ACC112 (cell line): Measurements from ENCODE around the gene LMOD3.

Experiments used
- H2AFZ ChIP-seq: fragments of 200-600 bp; sonication (generic); one replicate; pipeline ENCODE4 v1.6.0; 2017; ENCODE audit warnings: antibody characterized with exemption, low read length; ENCODE audit not compliant: unreplicated experiment
- H3K27ac ChIP-seq: fragments of 200-600 bp; sonication (generic); 2 replicates; pipeline ENCODE4 v1.5.1; 2014; ENCODE audit warnings: low read depth, mild to moderate bottlenecking, antibody characterized with exemption, low read length, moderate library complexity
- H3K27me3 ChIP-seq: fragments of 200-600 bp; sonication (generic); 2 replicates; pipeline ENCODE4 v1.6.1; 2014; ENCODE audit warnings: mild to moderate bottlenecking, antibody characterized with exemption, low read length, moderate library complexity, mixed read lengths; ENCODE audit not compliant: insufficient read depth
- H3K36me3 ChIP-seq: fragments of 200-600 bp; sonication (generic); 2 replicates; pipeline ENCODE4 v1.6.1; 2016; ENCODE audit warnings: mild to moderate bottlenecking, antibody characterized with exemption, low read length, moderate library complexity, mixed read lengths; ENCODE audit not compliant: insufficient read depth
- H3K4me1 ChIP-seq: fragments of 200-600 bp; sonication (generic); one replicate; pipeline ENCODE4 v1.6.1; 2016; ENCODE audit warnings: low read length, mixed read lengths; ENCODE audit not compliant: insufficient read depth, unreplicated experiment, control insufficient read depth
- H3K4me3 ChIP-seq: fragments of 200-600 bp; sonication (generic); 2 replicates; pipeline ENCODE4 v1.5.1; 2014; ENCODE audit warnings: mild to moderate bottlenecking, low read depth, low read length
- H3K79me2 ChIP-seq: fragments of 200-600 bp; sonication (generic); one replicate; pipeline ENCODE4 v1.6.0; 2016; ENCODE audit warnings: low read length; ENCODE audit not compliant: control insufficient read depth, unreplicated experiment, insufficient read depth

The LMOD3 gene

GRCh38 chr3:69082805-69083204, 39.6 kb downstream of the LMOD3 start:
- Histone ChIP-seq H3K27me3 (no peaks in the 10 kb centered on the region), H3K79me2 (peaks cover 45% of the 10 kb centered on the region), H3K27ac (peak overlapping the region; percentile 94), H2AFZ (no peak overlapping the region), H3K4me1 (peaks cover 51% of the 10 kb centered on the region), H3K36me3 (no peaks in the 10 kb centered on the region), H3K4me3 (peak overlapping the region; percentile 95)

DNA sequence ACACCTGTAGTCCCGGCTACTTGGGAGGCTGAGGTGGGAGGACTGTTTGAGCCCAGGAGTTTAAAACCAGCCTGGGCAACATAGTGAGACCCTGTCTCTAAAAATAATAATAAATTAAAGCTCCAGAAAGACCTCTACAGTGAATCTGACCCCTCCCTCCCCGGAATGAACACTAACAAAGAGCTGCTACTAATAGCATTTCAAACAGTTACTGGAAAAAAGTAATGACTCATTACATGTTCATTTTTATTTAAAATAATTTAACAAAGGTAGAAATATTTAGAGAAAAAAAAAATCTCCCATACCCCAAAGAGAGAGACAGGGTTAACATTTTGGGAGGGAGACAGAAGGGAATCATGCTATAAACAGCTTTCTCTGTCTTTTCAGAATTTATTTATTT, 40.0 kb downstream of the LMOD3 start:
- peaks cover 50% of the 10 kb centered on the region for H3K4me1 ChIP-seq
- H3K4me3 ChIP-seq: peak overlapping the region; percentile 95; the same call in 1 of the 2 replicates
- H2AFZ ChIP-seq: no peak overlapping the region
- peak overlapping the region; percentile 94 for H3K27ac ChIP-seq
- no peaks in the 10 kb centered on the region for H3K36me3 ChIP-seq
- H3K79me2 ChIP-seq: peaks cover 45% of the 10 kb centered on the region
- no peaks in the 10 kb centered on the region for H3K27me3 ChIP-seq

- Histone ChIP-seq H3K27ac (peak overlapping the region; percentile 94), H3K36me3 (no peaks in the 10 kb centered on the region), H3K4me3 (no peak overlapping the region), H3K4me1 (peaks cover 45% of the 10 kb centered on the region), H3K27me3 (no peaks in the 10 kb centered on the region), H3K79me2 (peaks cover 45% of the 10 kb centered on the region), H2AFZ (no peak overlapping the region)
Observed at GRCh38 chr3:69081583-69082262, 40.7 kb downstream of the LMOD3 start.

GRCh38 chr3:69080233-69080920, 42.0 kb downstream of the LMOD3 start, which contains the start of gene UBA3:
Gene UBA3, minus strand, starts transcription at chr3:69080365. Its CDS starts 12 bp downstream, at chr3:69080353.
- Histone ChIP-seq H3K27ac (no peak within 1 kb of the TSS; the same call in none of the 2 replicates), H3K79me2 (peaks cover 39% of the 10 kb centered on the region), H3K36me3 (no peaks in the 10 kb centered on the region), H3K4me1 (peaks cover 45% of the 10 kb centered on the region), H3K27me3 (no peaks in the 10 kb centered on the region), H3K4me3 (peak within 1 kb of the TSS; percentile 95), H2AFZ (peak within 1 kb of the TSS; percentile 52)

DNA sequence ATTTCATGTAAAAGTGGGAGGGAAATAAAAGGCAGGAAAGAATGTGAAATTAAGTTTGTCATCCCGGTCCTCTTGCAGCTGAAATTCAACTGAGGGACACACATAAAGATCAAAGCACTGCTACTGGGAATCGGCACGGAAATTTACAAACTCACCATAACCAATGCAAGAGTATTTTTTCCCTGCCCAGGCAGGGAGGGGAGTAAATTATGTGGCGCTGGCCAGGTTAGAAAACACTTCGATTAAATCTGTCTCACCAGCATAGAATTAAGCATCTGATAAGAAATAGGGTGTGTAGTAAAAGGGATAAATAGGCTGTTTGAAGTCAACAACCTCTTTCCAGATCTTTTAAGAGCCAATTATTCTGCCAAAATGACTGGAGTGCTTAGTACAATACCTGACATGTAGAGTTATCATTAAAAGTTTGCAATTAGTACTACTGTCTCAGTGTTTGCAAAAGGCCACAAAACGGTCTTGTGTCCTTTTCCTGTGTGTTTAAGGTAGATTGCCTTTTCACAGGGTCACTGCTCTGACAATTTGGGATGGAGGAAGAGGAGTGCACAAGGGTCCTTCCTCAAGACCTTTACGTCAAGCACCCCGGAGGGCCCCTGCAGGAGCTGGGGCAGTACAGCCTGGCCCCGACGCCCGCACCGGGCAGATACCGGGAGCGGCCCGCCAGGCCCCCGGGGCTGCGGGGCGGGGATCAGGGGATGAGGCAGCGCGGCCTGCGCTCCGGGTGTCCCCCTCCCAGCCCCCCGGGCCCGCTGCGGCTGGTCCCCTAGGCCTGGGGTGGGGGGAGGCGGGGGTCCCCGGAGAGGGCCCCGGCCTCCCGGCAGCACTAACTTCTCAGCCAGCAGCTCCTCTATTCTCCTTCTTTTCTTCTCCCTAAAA, 42.9 kb downstream of the LMOD3 start:
- Histone ChIP-seq H3K27me3 (no peaks in the 10 kb centered on the region), H3K4me1 (peaks cover 45% of the 10 kb centered on the region), H2AFZ (peak overlapping the region; percentile 52), H3K36me3 (no peaks in the 10 kb centered on the region; the same call in 1 of the 2 replicates), H3K79me2 (peaks cover 35% of the 10 kb centered on the region), H3K27ac (no peak overlapping the region; the same call in none of the 2 replicates), H3K4me3 (peak overlapping the region; percentile 95)

DNA sequence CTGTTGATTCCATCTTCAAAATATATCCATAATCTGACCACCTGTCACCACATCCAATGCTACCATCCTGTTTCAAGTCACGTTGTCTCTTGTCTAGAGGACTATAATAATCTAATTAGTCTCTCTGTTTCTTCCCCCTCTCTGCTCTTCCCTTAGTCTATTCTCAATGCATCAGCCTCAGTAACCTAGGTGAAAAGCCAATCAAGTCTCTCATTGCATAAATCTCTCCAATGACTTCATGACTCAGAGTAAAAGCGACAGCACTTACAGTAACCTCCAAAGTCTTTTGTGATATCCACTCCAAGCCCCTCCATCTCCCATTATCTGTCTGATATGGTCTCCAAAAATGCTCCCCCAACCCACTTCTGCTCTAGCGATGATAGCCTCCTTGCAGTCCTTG, 49.5 kb downstream of the LMOD3 start:
- Histone ChIP-seq H2AFZ (no peak overlapping the region), H3K36me3 (peaks cover 22% of the 10 kb centered on the region), H3K4me3 (no peak overlapping the region), H3K79me2 (peaks cover 32% of the 10 kb centered on the region), H3K27me3 (no peaks in the 10 kb centered on the region), H3K27ac (no peak overlapping the region), H3K4me1 (peaks cover 3% of the 10 kb centered on the region)

- Histone ChIP-seq H3K27ac (no peak overlapping the region), H3K4me1 (no peaks in the 10 kb centered on the region), H2AFZ (no peak overlapping the region), H3K27me3 (no peaks in the 10 kb centered on the region), H3K36me3 (peaks cover 29% of the 10 kb centered on the region), H3K4me3 (no peak overlapping the region), H3K79me2 (no peaks in the 10 kb centered on the region)
Observed at GRCh38 chr3:69066121-69066520, 56.3 kb downstream of the LMOD3 start.

DNA sequence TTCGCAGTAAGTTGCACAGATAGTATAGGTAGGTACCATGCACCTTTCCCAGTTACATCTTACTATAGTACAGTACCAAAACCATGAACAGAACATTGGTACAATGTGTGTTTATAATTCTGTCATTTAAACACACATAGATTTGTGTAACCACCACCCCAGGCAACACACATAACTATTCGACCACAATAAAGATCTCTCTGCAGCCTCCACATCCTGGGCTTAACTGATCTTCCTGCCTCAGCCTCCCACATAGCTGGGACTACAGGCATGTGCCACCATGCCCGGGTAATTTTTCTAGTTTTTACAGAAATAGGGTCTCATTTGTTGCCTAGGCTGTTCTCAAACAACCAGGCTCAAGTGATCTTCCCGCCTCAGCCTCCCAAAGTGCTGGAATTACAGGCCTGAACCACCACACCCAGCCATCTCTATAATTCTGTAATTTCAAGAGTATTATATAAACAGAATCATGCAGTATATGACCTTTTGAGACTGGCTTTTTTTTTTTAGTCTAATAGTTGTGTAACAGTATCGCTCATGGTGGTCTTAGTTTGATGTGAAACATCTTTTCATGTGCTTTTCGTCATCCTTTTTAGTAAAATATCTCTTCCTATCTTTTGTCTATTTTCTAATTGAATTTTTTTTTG, 57.0 kb downstream of the LMOD3 start:
- Histone ChIP-seq H3K36me3 (peaks cover 34% of the 10 kb centered on the region), H2AFZ (no peak overlapping the region), H3K4me1 (no peaks in the 10 kb centered on the region), H3K4me3 (no peak overlapping the region), H3K79me2 (no peaks in the 10 kb centered on the region), H3K27me3 (no peaks in the 10 kb centered on the region), H3K27ac (no peak overlapping the region)

DNA sequence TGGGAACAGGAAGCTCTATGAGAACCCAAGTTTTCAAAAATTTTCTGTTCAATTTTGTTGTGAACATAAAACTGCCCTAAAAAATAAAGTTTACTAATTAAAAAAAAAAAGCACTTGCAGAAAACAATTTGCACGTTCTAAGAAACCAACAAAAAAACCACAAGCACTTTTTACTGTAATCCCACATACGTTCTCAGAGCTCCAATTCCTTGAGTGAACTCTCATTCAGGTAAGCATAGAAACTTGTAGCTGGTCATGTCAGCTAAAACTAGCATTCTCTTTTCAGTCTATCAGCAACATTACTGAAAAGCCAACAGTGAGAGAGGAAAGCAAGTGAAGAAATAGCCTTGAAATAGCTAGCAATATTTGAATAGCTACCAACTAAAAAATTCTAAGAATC, 58.8 kb downstream of the LMOD3 start:
- no peaks in the 10 kb centered on the region for H3K27me3 ChIP-seq
- no peaks in the 10 kb centered on the region for H3K4me1 ChIP-seq
- H3K79me2 ChIP-seq: no peaks in the 10 kb centered on the region
- H3K27ac ChIP-seq: no peak overlapping the region
- no peak overlapping the region for H3K4me3 ChIP-seq
- peaks cover 38% of the 10 kb centered on the region for H3K36me3 ChIP-seq
- no peak overlapping the region for H2AFZ ChIP-seq

- H3K27ac ChIP-seq: no peak overlapping the region
- no peaks in the 10 kb centered on the region for H3K27me3 ChIP-seq
- no peaks in the 10 kb centered on the region for H3K79me2 ChIP-seq
- peaks cover 52% of the 10 kb centered on the region for H3K36me3 ChIP-seq
- no peaks in the 10 kb centered on the region for H3K4me1 ChIP-seq
- H2AFZ ChIP-seq: no peak overlapping the region
- no peak overlapping the region for H3K4me3 ChIP-seq
Observed at GRCh38 chr3:69059688-69060087, 62.7 kb downstream of the LMOD3 start.
